Activated CD8-positive, alpha-beta T cell treated with anti-CD3 and anti-CD28 coated beads for 36 hours (primary cell): ENCODE measurements around the gene RALGAPB. TPM values are rescaled to one million over a fixed set of nuclear protein-coding genes. Genes with fewer than 3 reads are reported as not detected.

ENCODE experiments used
- ATAC-seq: fragments of 200-7000 bp; cut with Tn5 transposase; one replicate; pipeline ENCODE4 v1.10.0; 2021; ENCODE audit warnings: mild to moderate bottlenecking, moderate library complexity
- CTCF ChIA-PET: fragments of 350-600 bp; sonication (Branson Sonifier 250); formaldehyde crosslinking; loops from one replicate; lab custom pipeline; 2021; ENCODE audit warnings: antibody characterized with exemption; lab: Charles Lee
- POLR2A ChIA-PET: fragments of 350-600 bp; sonication (Branson Sonifier 250); formaldehyde crosslinking; loops from one replicate; lab custom pipeline; 2021; ENCODE audit warnings: antibody characterized with exemption; lab: Charles Lee
- DNase-seq: peaks from one replicate; pipeline ENCODE4 v3.0.0-alpha.2; 2020
- H3K27ac Mint-ChIP-seq: one replicate; pipeline ENCODE4 v1.8.0; 2021; ENCODE audit warnings: mild to moderate bottlenecking, mixed read lengths
- H3K27me3 Mint-ChIP-seq: one replicate; pipeline ENCODE4 v1.8.0; 2021; ENCODE audit warnings: mixed read lengths
- H3K36me3 Mint-ChIP-seq: one replicate; pipeline ENCODE4 v1.8.0; 2021; ENCODE audit warnings: low read depth, mixed read lengths
- H3K4me1 Mint-ChIP-seq: one replicate; pipeline ENCODE4 v1.8.0; 2021; ENCODE audit warnings: low read depth, mixed read lengths
- H3K4me3 Mint-ChIP-seq: one replicate; pipeline ENCODE4 v1.8.0; 2021; ENCODE audit warnings: mild to moderate bottlenecking, moderate library complexity, mixed read lengths
- H3K9me3 Mint-ChIP-seq: one replicate; pipeline ENCODE4 v1.8.0; 2021; ENCODE audit warnings: mixed read lengths
- CTCF ChIP-seq: fragments of 200-600 bp; IDR thresholded peaks from one replicate; pipeline ENCODE4 v1.8.0; 2022; ENCODE audit warnings: antibody characterized with exemption, mild to moderate bottlenecking
- intact Hi-C: fragments of 100-400 bp; cut with micrococcal nuclease; formaldehyde crosslinking; loops from one replicate; pipeline ENCODE4 v1.10.0; 2022
- total RNA-seq, 2 experiments: library from RNA; stranded (reverse); gene quantifications; one replicate each; pipeline ENCODE4 v1.2.3, GENCODE V29; 2021

RALGAPB gene
- total RNA-seq, 2 experiments from 2014 or later = 19.8 to 21.3 TPM

GRCh38 chr20:38466983-38467382 is 5.7 kb upstream of the RALGAPB start:
- H3K4me3 Mint-ChIP-seq = no peak overlapping the region
- no peak for ATAC-seq
- no peaks in the 10 kb centered on the region for H3K36me3 Mint-ChIP-seq

GRCh38 chr20:38471245-38471644 is 1.4 kb upstream of the RALGAPB start:
- POLR2A ChIA-PET = interaction anchor here (1.5 to 5.6 kb wide), 3 partner anchors 24 to 50 kb away, joined by 4 to 47 read pairs (median 23); partner anchors contain the start of gene SNHG17

More at GRCh38 chr20:38466983-38467382, 5.7 kb upstream of the RALGAPB start:
- no peaks in the 10 kb centered on the region for H3K27me3 Mint-ChIP-seq
- POLR2A ChIA-PET = interaction anchor here (1.5 to 3.1 kb wide), 2 partner anchors 32 to 37 kb away, joined by 3 to 10 read pairs; partner anchors contain the start of gene SNHG17
- intact Hi-C loops = no loop called here
- H3K27ac Mint-ChIP-seq = no peak overlapping the region
- CTCF ChIA-PET = interaction anchor here (1.3 kb wide), 1 partner anchor 21 kb away, joined by 3 read pairs; no protein-coding TSS in a partner anchor
- no peaks in the 10 kb centered on the region for H3K9me3 Mint-ChIP-seq
- no peak for DNase-seq
- H3K4me1 Mint-ChIP-seq = peaks cover 3% of the 10 kb centered on the region
- no peak for TF ChIP-seq CTCF

GRCh38 chr20:38471987-38472512 is 593 bp upstream of the RALGAPB start:
- ChIA-PET CTCF (interaction anchor here (0.9 to 3.9 kb wide), 9 partner anchors 16 to 93 kb away, joined by 3 to 35 read pairs (median 5); partner anchors contain the start of gene SNHG17), POLR2A (interaction anchor here (1.0 to 5.6 kb wide), 7 partner anchors 15 to 58 kb away, joined by 3 to 47 read pairs (median 3); partner anchors contain the start of gene SNHG17)
- H3K27me3 Mint-ChIP-seq = no peaks in the 10 kb centered on the region
- no peaks in the 10 kb centered on the region for H3K9me3 Mint-ChIP-seq
- intact Hi-C loops = loop anchor here (2.0 kb wide), 1 partner anchor 37 kb away; the partner anchor contains the start of gene SNHG17
- H3K4me3 Mint-ChIP-seq = peak overlapping the region; percentile 80
- DNase-seq = no peak
- peaks cover 4% of the 10 kb centered on the region for H3K36me3 Mint-ChIP-seq
- peak; percentile 5 for ATAC-seq
- TF ChIP-seq CTCF = peak; percentile 56
- peak overlapping the region; percentile 82 for H3K27ac Mint-ChIP-seq
- H3K4me1 Mint-ChIP-seq = peaks cover 39% of the 10 kb centered on the region

More at GRCh38 chr20:38471245-38471644, 1.4 kb upstream of the RALGAPB start:
- no peaks in the 10 kb centered on the region for H3K9me3 Mint-ChIP-seq
- H3K4me1 Mint-ChIP-seq = peaks cover 32% of the 10 kb centered on the region
- no peak for TF ChIP-seq CTCF
- CTCF ChIA-PET = interaction anchor here (0.8 to 3.9 kb wide), 2 partner anchors 24 to 27 kb away, joined by 3 to 35 read pairs; no protein-coding TSS in a partner anchor
- ATAC-seq (no peak), DNase-seq (no peak)
- no peaks in the 10 kb centered on the region for H3K27me3 Mint-ChIP-seq
- no peak overlapping the region for H3K27ac Mint-ChIP-seq
- intact Hi-C loops = no loop called here
- no peak overlapping the region for H3K4me3 Mint-ChIP-seq
- H3K36me3 Mint-ChIP-seq = peaks cover 4% of the 10 kb centered on the region

GRCh38 chr20:38473367-38473795 is 738 bp downstream of the RALGAPB start:
- H3K4me1 Mint-ChIP-seq = peaks cover 48% of the 10 kb centered on the region
- CTCF ChIA-PET = interaction anchor here (1.4 to 3.9 kb wide), 7 partner anchors 13 to 79 kb away, joined by 3 to 35 read pairs (median 8); partner anchors contain the start of gene SNHG17

More at GRCh38 chr20:38473367-38473795, 738 bp downstream of the RALGAPB start:
- Mint-ChIP-seq H3K9me3 (no peaks in the 10 kb centered on the region), H3K36me3 (peaks cover 4% of the 10 kb centered on the region), H3K27me3 (no peaks in the 10 kb centered on the region), H3K4me3 (peak overlapping the region; percentile 80), H3K27ac (peak overlapping the region; percentile 65)
- TF ChIP-seq CTCF = no peak
- POLR2A ChIA-PET = interaction anchor here (0.9 to 5.6 kb wide), 8 partner anchors 11 to 49 kb away, joined by 3 to 47 read pairs (median 4); partner anchors contain the start of gene SNHG17
- no peak for ATAC-seq
- intact Hi-C loops = loop anchor here (2.0 kb wide), 1 partner anchor 39 kb away; the partner anchor contains the start of gene SNHG17
- no peak for DNase-seq
